ENCODE measurements around the gene RELL2. TPM values are rescaled to one million over a fixed set of nuclear protein-coding genes. Genes with fewer than 3 reads are reported as not detected.

The RELL2 gene
- total RNA-seq, 1 donor from 2014 or later, result 5.4 TPM

- Mint-ChIP-seq H3K4me3 (ENCODE audit: unreplicated experiment) (no peak overlapping the region), H3K27ac (ENCODE audit: unreplicated experiment) (no peak overlapping the region), H3K4me1 (ENCODE audit: unreplicated experiment) (peaks cover 2% of the 10 kb centered on the region), H3K36me3 (ENCODE audit: unreplicated experiment) (no peaks in the 10 kb centered on the region), H3K9me3 (ENCODE audit: unreplicated experiment) (no peaks in the 10 kb centered on the region), H3K27me3 (ENCODE audit: unreplicated experiment) (peaks cover 21% of the 10 kb centered on the region)
- no peak for TF ChIP-seq CTCF (IDR thresholded peaks at IDR 0.05)
- DNase-seq (ENCODE audit: extremely low spot score, unreplicated experiment), result no peak
Measured at GRCh38 chr5:141686648-141687416, 50.0 kb downstream of the RELL2 start.

Other genes starting within 250 kb of the RELL2 start
- 10.8 and 11.9 TPM in 2 replicates for gene PCDHGB4, start 249.3 kb upstream of the RELL2 start, total RNA-seq
- 0.34 and 0.51 TPM in 2 replicates for gene PCDHGA8, start 244.4 kb upstream of the RELL2 start, total RNA-seq
- 0.97 and 1.3 TPM in 2 replicates for gene PCDHGB5, start 239.1 kb upstream of the RELL2 start, total RNA-seq
- 1.6 and 1.9 TPM in 2 replicates for gene PCDHGA9, start 234.2 kb upstream of the RELL2 start, total RNA-seq
- gene PCDHGB6, start 229.0 kb upstream of the RELL2 start, total RNA-seq, result 70.2 and 71.5 TPM in 2 replicates
- 22.4 and 24.0 TPM in 2 replicates for gene PCDHGA10, start 224.0 kb upstream of the RELL2 start, total RNA-seq
- gene PCDHGB7, start 219.3 kb upstream of the RELL2 start, total RNA-seq, result 6.2 and 8.8 TPM in 2 replicates
- 1.9 and 2.2 TPM in 2 replicates for gene PCDHGA11, start 215.9 kb upstream of the RELL2 start, total RNA-seq
- 2.0 and 2.1 TPM in 2 replicates for gene PCDHGA12, start 206.5 kb upstream of the RELL2 start, total RNA-seq
- gene PCDHGC3, start 161.0 kb upstream of the RELL2 start, total RNA-seq, result 92.4 and 99.9 TPM in 2 replicates
- 2.8 and 3.7 TPM in 2 replicates for gene PCDHGC4, start 152.0 kb upstream of the RELL2 start, total RNA-seq
- gene PCDHGC5, start 147.9 kb upstream of the RELL2 start, total RNA-seq, result 1.4 and 1.9 TPM in 2 replicates
- gene DIAPH1, start 18.0 kb upstream of the RELL2 start, total RNA-seq, result 50.9 and 52.1 TPM in 2 replicates
- 62.1 and 67.9 TPM in 2 replicates for gene HDAC3, start 148 bp upstream of the RELL2 start, total RNA-seq
- 23.2 and 28.6 TPM in 2 replicates for gene FCHSD1, start 14.4 kb downstream of the RELL2 start, total RNA-seq
- 1.3 and 2.0 TPM in 2 replicates for gene ARAP3, start 45.2 kb downstream of the RELL2 start, total RNA-seq
- 6.3 and 7.3 TPM in 2 replicates for gene PCDH1, start 241.4 kb downstream of the RELL2 start, total RNA-seq

Measured in osteocyte (in vitro differentiated cells).